Glomerular visceral epithelial cell (primary cell): Measurements from ENCODE around the gene ESPN.
A peak's percentile ranks its signal among the peaks of the same experiment; 100 is the strongest.
"Not testable (repeated sequence)": the region's sequence is repeated elsewhere in the genome, so short reads cannot be mapped to it uniquely, and the experiment has no call there.

Experiments
- DNase-seq: peaks from one replicate; pipeline ENCODE4 v3.0.0-alpha.2; 2016; ENCODE audit errors: extremely low spot score

ESPN gene

DNA sequence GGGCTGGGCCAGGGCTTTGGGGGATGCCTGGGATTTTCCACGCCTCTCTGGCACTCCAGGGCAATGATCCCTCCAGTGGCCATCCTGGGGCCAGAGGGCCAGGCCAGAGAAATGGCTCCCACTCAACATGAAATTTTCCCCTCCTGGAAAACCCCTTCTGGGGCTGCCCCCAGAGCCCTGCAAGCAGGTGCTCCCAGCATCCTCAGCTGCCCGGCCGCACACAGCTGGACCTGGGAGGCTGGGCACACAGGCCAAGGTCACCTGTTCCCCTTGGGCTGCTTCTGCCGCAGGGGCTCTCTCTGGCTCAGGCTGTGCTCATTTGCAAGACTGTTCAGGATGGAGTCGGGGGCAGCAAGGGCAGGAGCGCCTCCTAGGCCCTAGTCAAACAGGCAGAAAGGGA, 3.9 kb downstream of the ESPN start:
- not testable (repeated sequence) for DNase-seq

DNA sequence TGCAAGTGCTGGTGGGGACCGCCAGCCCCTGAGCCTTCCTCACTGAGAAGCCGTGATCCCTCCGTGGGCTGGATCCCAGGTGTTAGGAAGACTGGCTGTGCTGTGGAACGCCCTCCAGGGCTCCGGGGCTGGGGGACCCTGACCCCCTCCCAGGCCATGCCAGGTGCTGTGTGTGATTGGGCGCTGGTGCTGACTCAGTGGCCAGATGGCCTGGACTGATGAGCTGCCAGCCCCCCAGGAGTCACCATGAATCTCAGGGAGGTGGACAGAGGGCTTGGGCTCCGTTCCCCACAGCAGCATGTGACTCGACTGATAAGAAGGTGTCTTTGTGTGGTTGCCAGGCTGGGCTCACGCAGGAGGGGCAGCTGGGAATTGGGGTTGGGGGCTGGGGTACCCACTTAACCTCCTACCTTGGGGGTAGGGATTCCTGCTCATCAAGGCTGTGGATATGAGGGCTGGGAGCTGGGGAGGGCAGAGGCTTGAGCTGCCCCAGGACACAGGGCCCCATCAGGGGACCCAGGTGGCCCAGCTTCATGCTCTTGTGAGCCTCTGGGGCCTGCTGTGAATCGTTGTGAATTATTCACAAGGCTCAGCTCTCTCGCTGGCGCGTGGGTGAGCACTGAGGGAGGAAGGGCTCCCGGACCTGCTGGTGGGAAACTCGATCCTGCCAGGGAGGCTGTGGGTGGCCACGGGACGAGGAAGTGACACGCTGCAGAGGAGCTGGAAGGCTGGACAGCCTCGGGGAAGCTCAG, 5.3 kb downstream of the ESPN start:
- not testable (repeated sequence) for DNase-seq

DNA sequence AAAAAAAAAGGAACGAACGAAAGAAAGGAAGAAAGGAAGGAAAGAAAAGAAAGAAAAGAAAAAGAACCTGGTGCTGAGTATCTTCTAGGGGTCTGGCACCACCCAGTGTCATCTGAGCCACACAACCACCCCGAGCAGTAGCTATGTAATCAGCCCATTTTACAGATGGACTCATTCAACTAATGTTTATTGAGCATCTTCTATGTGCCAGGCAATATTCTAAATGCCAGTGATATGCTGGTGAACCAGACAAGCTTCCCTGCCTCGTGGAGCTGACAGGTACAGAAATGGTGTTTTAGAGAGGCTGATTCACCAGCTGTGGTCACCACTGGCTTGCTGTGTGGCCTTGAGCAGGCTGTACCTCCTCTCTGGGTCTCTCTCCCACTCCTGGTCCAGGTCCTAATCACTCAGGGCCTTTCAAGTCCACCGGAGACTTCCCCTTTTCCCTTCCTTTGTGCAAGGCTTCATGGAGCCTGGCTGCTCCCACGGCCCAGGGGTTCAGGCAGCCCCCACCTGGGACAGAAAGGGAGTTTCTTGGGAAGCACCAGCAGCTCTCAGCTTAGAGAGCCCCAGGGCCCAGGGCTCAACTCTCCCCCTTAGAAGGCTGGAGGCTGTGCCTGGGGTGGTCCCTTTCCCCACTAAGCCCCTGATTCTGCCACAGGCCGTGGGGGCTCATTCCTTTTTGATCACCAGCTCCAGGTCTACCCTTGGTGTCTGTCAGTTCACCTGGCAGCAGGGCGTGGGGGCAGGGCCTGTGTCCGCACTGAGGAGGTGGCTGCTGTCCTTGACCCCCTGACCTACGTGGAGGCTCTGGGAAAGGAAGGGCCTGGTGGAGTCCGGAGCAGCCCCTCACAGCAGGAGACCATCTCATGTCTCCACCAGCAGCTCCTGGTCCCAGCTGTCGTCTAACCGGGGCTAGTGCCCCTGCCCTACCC, 7.3 kb downstream of the ESPN start:
- DNase-seq: not testable (repeated sequence)

DNA sequence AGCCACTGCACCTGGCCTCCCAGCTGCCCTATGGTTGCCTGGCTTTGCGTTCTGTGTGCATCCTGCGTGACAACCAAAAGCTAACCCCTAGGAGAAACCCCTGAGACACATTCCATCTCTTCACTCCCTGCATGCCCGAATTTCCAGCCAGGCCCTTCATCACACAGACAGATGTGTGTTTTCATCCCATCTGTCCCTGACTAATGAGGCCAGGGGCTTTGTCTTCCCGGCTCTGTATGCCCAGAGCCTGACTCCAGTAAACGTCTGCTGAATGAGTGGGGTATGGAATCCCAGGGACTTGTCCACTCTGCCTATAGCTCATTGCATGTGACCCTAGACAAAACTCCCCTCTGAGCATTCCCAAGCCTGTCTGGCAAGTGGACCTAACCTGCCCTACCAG, 9.6 kb downstream of the ESPN start:
- no peak for DNase-seq

DNA sequence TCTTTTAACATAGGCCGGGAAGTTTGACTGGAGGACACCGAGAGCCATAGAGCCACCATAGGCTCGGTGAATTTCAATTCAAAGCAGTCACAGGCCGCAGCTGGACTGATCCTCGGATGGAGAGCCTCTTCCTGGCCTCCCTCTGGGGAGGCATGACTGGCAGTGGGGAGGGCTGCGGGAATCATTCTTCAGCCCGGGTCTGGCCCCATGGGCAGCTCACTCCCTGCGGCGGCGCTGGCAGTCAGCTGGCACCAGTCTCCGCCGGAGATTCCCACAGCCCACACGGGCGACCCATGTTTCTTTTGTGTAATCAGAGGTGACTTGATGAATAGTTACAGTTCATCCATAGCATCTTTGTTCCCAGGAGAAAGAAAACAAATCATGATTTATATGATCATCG, 10.6 kb downstream of the ESPN start:
- DNase-seq: no peak

DNA sequence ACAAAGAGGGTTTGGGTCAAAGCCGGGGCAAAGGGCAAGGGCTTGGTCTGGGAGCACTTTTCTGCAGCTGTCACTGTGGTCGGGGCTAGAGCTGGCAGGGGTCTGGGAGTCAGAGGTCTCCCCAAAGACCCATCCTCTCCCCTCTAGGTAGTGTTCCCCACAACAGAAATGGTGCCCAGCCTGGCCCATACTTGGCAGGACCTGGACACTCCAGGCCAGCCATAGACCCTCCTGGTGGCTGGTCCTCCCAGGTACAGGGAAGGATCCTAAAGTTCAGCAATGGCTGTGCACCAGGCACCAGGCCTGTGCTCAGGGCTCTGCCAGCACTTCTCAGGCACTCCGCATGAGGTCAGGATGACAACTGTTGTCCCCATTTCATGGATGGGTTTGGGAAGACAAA, 11.0 kb downstream of the ESPN start:
- DNase-seq: no peak

DNA sequence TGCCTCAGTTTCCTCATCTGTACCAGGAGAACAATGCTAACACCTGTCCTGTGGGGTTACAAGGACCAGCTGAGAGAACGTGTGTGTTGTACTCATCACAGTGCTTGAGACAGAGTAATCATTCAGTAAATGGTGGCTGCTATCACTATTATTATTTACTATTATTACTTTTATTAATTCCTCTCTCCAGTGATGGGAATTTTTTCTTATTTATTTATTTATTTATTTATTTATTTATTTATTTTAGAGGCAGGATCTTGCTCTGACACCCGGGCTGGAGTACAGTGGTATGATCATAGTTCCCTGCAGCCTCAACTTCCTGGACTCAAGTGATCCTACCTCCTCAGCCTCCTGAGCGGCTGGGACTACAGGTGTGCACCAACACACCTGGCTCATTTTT, 11.7 kb downstream of the ESPN start:
- DNase-seq: not testable (repeated sequence)

DNA sequence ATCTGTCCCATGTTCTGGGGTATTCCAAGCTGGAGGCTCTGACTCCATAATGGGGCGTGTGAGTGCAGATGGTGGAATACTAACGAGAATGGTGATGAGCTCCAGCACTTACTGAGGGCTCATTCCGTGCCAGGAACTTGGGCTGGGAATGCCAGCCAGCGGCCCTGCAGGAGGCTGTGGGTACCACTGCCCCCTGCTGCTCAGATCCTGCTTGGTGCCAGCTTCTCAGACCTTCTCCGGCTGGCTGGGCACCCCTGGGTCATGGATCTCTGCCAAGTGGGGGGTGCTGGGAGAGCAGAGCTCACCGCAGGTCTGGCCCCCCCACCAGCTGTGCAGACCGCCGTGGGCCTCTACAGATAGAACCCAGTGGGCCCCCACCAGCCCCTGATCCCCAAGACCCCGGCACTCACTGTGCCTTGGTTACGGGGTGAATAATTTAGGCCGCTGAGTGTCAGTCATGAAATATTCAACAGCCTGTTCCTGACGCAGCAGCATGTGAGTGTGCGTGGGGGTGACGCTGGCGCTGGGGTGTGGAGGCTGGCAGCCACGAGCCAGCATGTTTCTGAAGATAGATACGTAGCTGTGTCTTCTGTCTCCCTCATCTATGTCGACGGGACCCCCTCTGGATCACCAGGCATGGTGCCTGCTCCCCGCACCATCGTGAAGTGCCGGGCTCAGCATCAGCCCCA, 12.6 kb downstream of the ESPN start:
- DNase-seq: peak; percentile 75

DNA sequence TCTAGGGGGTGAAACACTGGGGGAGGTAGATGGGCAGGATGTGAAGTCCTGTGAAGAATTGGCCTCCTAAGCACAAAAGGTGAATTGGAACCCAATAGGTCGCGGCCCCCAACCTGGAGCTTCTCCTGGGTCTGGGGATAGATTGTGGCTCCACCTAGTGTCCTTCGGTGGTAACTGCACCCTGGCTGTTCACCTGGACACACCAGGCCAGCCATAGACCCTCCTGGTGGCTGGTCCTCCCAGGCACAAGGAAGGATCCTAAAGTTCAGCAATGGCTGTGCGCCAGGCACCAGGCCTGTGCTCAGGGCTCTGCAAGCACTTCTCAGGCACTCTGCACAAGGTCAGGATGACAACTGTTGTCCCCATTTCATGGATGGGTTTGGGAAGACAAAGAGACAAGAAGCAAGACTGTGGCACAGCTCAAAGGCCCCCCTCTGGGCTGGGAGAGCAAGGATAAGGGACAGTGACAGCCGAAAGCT, 13.5 kb downstream of the ESPN start:
- peak; percentile 69 for DNase-seq

DNA sequence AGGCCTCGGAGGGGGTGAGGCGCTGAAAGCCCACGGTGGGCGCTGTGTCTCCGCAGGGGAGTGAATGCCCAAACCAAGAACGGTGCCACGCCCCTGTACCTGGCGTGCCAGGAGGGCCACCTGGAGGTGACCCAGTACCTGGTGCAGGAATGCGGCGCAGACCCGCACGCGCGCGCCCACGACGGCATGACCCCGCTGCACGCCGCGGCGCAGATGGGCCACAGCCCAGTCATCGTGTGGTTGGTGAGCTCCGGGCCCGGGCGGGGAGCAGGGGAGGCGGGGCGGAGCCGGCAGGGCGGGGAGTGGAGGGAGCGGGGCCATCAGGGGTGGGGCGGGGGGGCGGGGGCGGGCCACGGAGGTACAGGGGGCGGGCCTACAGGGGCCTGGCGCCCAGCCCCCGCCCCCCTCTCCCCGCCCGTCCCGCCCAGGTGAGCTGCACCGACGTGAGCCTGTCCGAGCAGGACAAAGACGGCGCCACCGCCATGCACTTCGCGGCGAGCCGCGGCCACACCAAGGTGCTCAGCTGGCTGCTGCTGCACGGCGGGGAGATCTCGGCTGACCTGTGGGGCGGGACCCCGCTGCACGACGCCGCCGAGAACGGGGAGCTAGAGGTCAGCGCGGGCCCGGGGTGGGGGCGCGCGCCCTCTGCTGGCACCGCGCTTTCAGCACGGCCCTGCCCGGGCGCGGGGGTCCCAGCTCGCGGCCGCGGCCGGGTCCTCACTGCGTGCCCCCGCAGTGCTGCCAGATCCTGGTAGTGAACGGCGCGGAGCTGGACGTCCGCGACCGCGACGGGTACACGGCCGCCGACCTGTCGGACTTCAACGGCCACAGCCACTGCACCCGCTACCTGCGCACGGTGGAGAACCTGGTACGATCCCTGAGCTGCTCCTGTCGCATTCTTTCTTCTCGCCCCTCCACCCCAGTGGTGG, 15.9 kb downstream of the ESPN start:
- DNase-seq: peak; percentile 79

DNA sequence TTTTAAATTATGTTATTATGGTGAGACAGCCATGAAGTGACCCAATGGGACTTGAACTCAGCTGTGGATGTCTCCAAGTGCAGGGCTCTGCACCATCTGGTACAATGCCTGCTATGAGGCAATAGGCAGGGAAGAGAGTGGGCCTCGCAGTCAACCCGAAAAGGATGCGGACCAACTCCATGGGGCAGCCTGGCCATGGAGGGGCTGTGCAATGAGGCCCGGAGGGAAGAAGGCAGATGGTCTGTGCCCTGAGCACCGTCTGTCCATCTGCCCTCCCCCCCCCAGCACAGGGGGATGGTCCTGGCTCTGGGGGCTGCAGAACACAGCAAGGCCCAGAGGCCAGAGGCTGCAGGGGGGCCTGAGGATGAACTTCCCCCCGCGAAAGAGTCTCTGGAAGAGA, 17.0 kb downstream of the ESPN start:
- DNase-seq: no peak

DNA sequence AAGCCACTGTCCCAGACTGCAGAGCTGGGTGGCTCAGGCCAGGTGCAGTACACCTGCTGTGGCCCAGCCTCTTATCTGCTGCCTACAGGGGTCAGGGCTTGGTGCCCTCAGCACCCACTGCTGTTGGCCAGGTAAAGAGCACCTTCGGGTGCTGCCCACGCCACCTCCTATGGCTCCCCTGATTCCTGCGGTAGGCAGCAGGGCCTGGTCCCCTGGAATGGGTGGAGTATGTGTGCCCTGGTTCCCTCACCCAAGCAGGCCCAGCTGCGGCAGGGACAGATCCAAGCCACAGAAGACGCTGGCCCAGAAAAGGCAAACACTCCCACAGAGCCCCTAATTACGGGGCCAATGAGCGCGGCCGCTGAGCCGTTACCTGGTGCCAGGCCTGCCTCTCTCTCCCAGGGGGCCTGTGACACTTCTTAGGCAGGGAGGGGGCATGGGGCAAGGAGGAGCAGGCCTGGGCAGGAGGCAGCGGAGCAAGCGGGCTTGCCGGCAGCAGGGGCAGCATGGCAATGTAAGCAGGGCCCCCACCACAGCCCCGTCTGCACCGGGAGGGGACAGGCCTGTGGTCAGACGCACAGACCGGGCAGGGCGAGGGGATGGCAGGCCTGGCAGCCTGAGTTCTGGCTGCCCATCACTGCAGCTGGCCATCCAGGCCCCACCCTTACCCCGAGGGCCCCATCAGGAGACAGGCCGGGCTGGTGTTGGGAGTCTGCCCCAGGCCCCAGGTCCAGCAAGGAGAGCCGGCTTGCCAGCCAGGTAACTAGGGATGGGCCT, 19.0 kb downstream of the ESPN start:
- no peak for DNase-seq

DNA sequence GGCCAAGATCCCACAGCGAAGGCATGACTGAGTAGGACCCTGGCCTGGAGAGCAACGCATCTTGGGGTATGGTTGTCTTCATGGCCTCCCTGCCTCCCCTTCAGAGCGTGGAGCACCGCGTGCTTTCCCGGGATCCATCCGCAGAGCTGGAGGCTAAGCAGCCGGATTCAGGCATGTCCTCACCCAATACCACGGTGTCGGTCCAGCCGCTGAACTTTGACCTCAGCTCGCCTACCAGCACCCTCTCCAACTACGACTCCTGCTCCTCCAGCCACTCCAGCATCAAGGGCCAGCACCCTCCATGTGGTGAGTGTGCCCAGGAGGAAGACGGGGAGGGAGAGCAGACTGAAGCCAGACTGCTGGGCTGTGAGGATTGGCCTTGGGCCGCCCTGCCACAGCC, 19.8 kb downstream of the ESPN start:
- DNase-seq: no peak

DNA sequence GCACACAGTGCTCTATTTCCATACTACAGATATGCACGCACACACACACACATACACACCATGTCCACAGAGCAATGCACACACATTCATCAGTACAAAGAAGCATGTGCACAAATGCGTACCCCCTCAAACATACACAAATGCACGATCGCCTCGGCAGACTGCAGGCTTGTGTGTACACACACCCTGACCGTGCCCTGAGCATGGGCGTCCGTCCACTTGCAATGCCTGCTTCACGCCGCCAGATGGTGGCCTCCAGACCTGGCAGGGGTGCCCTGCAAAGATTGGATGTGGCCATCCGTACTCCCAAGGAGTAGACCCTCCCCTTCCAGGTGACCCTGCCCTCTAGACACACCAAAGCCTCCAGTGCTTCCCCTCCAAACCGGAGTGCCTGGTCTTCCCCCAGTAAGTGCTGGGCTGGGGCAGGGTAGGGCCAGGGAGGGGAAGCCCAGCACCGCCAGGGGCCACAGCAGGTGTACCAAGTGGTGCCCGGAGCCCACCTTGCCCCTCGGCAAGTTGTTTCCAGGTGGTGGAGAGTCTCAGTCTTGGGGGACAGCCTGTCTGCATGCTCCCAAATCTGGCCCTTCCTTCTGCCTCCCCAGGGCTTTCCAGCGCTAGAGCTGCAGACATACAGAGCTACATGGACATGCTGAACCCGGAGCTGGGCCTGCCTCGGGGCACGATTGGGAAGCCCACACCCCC, 20.6 kb downstream of the ESPN start:
- DNase-seq: peak; percentile 31

DNA sequence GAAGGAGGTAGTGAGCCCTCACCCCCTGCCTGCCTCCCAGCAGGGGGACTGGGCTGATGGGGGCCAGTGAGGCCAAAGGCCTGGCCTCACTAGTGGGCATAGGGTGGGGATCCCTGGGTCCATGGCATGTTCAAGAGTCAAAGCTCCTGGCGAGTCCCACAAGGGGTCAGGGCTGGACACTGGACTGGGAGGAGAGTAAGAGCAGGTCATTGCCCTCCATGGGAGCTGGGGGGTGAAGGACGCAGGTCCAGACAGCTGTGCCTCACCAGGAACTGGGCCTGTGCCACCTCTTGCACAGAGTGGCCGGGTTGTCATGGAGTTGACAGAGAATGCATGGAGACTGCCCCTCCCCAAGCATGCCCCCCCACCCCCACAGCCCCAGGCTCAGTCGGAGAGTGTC, 21.4 kb downstream of the ESPN start:
- not testable (repeated sequence) for DNase-seq

DNA sequence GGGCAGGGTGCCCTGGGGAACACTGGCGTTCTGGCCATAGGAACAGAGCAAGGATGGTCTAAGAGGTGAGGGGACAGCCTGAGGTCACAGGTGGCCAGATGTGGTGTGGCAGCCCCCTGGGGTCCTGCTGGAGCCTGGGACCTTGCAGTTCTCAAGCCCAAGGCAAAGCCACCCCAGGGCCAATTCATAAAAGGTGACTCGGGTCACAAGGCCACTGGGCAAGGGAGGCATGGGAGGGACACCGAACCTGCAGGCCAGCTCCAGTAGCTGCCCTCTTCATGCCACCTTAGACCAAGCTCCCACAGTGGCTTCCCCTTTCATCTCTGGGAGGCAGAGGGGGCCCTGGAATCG, 22.1 kb downstream of the ESPN start:
- DNase-seq: no peak

DNA sequence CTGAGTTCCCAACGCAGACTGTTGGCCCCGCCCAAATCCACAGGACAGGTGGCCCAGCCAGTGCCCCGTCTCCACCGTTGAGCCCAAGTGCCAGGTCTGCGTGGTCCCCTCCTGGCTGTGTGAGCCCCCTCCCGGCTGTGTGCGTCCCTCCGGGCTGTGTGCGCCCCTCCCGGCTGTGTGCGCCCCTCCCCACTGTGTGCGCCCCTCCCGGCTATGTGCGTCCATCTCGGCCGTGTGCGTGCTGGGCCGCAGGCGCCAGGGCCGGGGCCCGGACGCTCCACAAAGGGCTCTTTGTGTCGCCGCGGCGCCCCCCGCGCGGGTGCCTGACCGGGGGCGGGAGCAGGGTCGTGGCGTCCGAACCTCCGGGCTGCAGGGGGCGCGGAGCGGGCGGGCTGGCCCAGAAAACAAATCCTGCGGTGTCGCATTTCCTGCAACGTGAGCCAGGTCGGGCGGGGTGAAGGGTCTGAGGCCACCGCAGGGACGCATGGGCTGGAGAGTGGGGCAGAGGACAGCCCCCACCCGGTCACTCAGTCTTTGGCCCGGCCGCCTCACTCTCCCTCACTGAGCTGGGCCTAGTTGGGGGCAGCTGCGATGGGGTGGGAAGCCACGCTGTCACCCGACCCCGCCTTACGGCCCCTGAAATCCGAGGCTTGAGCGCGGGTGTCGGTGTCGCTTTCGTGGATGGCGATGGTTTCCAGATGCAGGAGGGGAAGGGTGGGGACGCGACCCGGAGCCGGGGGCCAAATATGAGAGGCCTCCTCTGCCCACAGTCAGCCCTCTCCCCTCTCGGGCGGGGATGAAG, 22.6 kb downstream of the ESPN start:
- DNase-seq: no peak

DNA sequence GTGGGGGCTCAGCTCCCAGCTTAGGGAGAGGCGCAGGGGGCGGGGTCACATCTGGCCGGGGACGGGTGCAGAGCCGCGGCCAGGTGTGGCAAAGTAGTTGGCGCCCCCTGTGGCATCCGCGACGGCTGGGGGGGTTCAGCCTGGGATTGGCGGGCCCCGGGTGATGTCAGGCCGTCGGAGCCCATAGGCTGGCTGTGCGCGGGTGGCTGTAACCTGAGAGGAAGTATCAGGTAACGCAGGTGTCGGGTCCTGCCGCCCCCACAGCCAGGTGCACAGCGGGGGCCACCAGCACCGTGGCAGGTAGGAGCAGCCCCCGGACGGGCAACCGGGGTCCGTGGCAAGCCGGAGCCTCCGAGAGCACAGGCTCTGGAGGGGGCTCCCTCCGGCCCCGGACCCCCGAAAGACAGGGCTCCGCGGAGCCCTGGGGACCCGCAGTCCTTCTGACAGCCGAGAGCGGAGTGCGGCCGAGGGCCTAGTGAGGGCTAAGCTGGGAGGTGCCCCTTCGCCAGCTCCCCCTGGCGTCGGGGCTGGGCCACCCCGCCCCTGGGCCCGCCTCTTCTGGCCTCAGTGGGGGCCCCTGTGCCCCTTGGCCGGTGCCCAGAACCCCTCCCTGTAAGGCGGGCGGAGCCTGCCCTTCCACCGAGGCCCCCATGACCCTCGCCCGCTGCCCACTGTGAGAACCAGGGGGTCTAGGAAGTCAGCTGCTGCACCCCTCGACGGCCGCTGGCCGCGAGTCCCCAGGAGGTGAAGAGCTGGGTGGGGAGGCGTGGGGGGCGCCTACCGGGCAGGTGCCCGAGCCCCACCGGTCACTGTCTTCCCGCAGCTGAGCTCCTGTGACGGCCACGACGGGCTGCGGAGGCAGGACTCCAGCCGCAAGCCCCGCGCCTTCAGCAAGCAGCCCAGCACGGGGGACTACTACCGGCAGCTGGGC, 23.5 kb downstream of the ESPN start:
- no peak for DNase-seq
